Measurements from ENCODE around the gene LEP.
"Not testable (repeated sequence)": the region's sequence is repeated elsewhere in the genome, so short reads cannot be mapped to it uniquely, and the experiment has no call there.

The LEP gene

DNA sequence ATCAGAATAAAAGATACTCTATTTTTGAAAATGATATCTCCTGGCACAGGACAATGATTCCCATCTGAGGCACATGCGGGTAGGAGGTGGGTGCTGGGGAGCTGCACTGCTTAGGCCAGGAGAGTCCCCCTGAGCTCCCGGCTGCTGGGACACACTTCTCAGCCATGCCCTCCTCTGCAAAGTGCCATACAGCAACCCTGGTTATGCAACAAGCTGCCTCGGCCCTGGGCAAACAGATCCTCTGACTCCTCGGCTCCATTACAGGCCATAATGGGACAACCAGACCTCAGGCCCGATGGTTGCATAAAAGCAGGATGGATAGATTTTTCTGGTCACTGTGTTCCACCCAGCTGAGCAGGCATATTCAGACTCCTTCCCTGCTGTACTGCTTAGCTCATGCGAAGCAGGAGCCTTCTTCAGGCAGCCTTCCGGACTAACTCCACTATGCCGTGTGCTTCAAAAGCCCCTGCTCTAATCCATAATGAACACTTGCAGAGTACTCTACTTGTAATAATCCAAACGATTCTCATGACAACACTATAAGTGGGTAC lies 6.5 kb upstream of the LEP start:
- no peak overlapping the region for H3K4me2 ChIP-seq (ENCODE audit: insufficient read depth, low read length, poor library complexity, severe bottlenecking)
- H2BK120ac ChIP-seq (ENCODE audit: low read depth, low read length), result no peak overlapping the region
- peaks cover 0 to 7% of the 10 kb centered on the region in 2 donors for H3K4me1 ChIP-seq (ENCODE audit: control insufficient read depth in 2 of 2, insufficient read depth in 1 of 2, low read depth in 1 of 2, low read length in 2 of 2)
- H2BK15ac ChIP-seq (ENCODE audit: low read length), result no peak overlapping the region
- no CpG with 5 or more reads among the region's 9 CpGs for WGBS, 2 donors (ENCODE audit: extremely low coverage in 2 of 2, insufficient read length in 2 of 2, insufficient replicate concordance in 1 of 2)
- peaks cover 0 to 33% (median 0%) of the 10 kb centered on the region in 3 experiments for H3K27me3 ChIP-seq (ENCODE audit: control insufficient read depth in 3 of 3, insufficient read depth in 3 of 3, low read depth in 1 of 3, low read length in 3 of 3)
- no peak overlapping the region for H3K4ac ChIP-seq (ENCODE audit: low read length)
- H2AFZ ChIP-seq (ENCODE audit: low read length), result no peak overlapping the region
- no peak overlapping the region for H4K91ac ChIP-seq (ENCODE audit: low read depth, low read length, poor library complexity)
- no peaks in the 10 kb centered on the region for H3K79me1 ChIP-seq (ENCODE audit: low read depth, low read length)
- no peak overlapping the region for H3K27ac ChIP-seq (replicated peaks; ENCODE audit: low read length)
- H2BK12ac ChIP-seq (ENCODE audit: low read length), result no peak overlapping the region
- no peak overlapping the region for H3K9ac ChIP-seq (ENCODE audit: low read depth, low read length, poor library complexity)
- no peak overlapping the region for H3K14ac ChIP-seq (ENCODE audit: low read length)
- DNase-seq (ENCODE audit: low spot score), result no peak
- H2AK5ac ChIP-seq (ENCODE audit: low read depth, low read length), result no peak overlapping the region
- no peaks in the 10 kb centered on the region for H3K9me3 ChIP-seq (replicated peaks in 1 of 2; ENCODE audit: control insufficient read depth in 2 of 2, insufficient read depth in 1 of 2, low read depth in 1 of 2, low read length in 2 of 2)
- H3K18ac ChIP-seq (ENCODE audit: low read length), result no peak overlapping the region
- no peak overlapping the region for H2BK5ac ChIP-seq (ENCODE audit: low read length)
- H4K8ac ChIP-seq (ENCODE audit: low read depth, low read length), result no peak overlapping the region
- no peak overlapping the region for H3K23ac ChIP-seq (ENCODE audit: low read depth, low read length, poor library complexity)
- no peaks in the 10 kb centered on the region for H3K36me3 ChIP-seq (replicated peaks in 1 of 2; ENCODE audit: control insufficient read depth in 2 of 2, insufficient read depth in 2 of 2, low read length in 2 of 2)
- H3K4me3 ChIP-seq (ENCODE audit: low read length in 2 of 2), result no peak overlapping the region

DNA sequence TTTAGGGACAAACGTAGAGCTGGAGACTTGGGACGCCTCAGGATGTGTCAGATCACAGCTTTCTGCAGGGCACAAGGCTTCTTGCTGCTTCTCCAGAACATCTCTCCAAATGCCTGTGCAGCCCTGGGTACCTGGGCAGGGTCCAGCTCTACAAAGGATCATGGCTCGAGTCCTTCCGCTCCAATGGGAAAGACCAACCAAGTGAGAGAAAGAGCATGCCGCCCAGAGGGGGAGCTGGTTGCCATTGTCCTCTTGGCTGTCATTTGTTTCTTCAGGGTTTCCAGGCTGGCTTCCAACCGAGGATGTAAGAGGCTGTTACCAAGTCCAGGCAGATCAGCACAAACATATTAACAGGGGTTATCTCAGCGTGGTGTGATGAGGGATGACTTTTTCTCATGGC lies 5.6 kb upstream of the LEP start:
- Histone ChIP-seq H3K4me1 (ENCODE audit: control insufficient read depth in 2 of 2, insufficient read depth in 1 of 2, low read depth in 1 of 2, low read length in 2 of 2) (peaks cover 0 to 6% of the 10 kb centered on the region in 2 donors), H4K91ac (ENCODE audit: low read depth, low read length, poor library complexity) (no peak overlapping the region), H3K9ac (ENCODE audit: low read depth, low read length, poor library complexity) (no peak overlapping the region), H4K8ac (ENCODE audit: low read depth, low read length) (no peak overlapping the region), H3K79me1 (ENCODE audit: low read depth, low read length) (no peaks in the 10 kb centered on the region), H2AK5ac (ENCODE audit: low read depth, low read length) (no peak overlapping the region), H2BK120ac (ENCODE audit: low read depth, low read length) (no peak overlapping the region), H3K4me2 (ENCODE audit: insufficient read depth, low read length, poor library complexity, severe bottlenecking) (no peak overlapping the region), H2AFZ (ENCODE audit: low read length) (no peak overlapping the region), H2BK5ac (ENCODE audit: low read length) (no peak overlapping the region), H3K27me3 (ENCODE audit: control insufficient read depth in 3 of 3, insufficient read depth in 3 of 3, low read depth in 1 of 3, low read length in 3 of 3) (peaks cover 0 to 26% (median 0%) of the 10 kb centered on the region in 3 experiments), H3K27ac (replicated peaks; ENCODE audit: low read length) (no peak overlapping the region), H3K9me3 (replicated peaks in 1 of 2; ENCODE audit: control insufficient read depth in 2 of 2, insufficient read depth in 1 of 2, low read depth in 1 of 2, low read length in 2 of 2) (peaks cover 2 to 3% of the 10 kb centered on the region in 2 donors), H3K14ac (ENCODE audit: low read length) (no peak overlapping the region), H2BK15ac (ENCODE audit: low read length) (no peak overlapping the region), H3K4me3 (ENCODE audit: low read length in 2 of 2) (no peak overlapping the region), H3K23ac (ENCODE audit: low read depth, low read length, poor library complexity) (no peak overlapping the region), H3K18ac (ENCODE audit: low read length) (no peak overlapping the region), H2BK12ac (ENCODE audit: low read length) (no peak overlapping the region), H3K36me3 (replicated peaks in 1 of 2; ENCODE audit: control insufficient read depth in 2 of 2, insufficient read depth in 2 of 2, low read length in 2 of 2) (no peaks in the 10 kb centered on the region), H3K4ac (ENCODE audit: low read length) (no peak overlapping the region)
- no peak for DNase-seq (ENCODE audit: low spot score)
- no CpG with 5 or more reads among the region's 7 CpGs for WGBS, 2 donors (ENCODE audit: extremely low coverage in 2 of 2, insufficient read length in 2 of 2, insufficient replicate concordance in 1 of 2)

DNA sequence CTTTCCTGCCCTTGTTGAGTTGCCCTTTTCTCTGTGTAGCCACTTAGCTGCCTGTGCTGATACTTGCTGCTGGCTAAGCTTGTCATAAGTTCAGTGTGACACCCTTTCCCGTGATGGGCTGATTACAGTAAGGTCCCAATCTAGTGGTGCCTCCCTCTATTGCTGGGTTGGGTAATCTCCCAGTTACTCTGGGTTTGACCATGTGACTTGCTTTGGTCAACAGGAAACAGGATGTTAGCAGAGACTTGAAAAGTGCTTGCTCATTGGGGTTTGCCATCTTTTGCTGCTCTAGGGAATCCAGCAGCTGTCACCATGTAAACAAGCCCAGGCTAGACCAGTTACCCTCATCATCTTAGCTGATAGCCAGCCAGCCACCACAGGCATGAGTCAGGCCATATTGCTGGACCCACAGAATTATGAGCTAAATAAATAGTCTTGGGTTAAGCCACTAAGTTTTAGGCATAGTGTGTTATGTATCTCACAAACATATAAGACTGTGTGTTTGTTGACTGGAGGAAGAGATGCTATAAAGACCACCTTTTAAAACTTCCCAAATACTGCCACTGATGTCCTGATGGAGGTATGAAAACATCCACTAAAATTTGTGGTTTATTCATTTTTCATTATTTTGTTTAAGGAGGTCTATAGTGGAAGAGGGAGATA lies 4.0 kb upstream of the LEP start:
- WGBS, 2 donors (ENCODE audit: extremely low coverage in 2 of 2, insufficient read length in 2 of 2, insufficient replicate concordance in 1 of 2), result no CpG with 5 or more reads among the region's 1 CpG
- Histone ChIP-seq H3K18ac (ENCODE audit: low read length) (no peak overlapping the region), H3K27ac (replicated peaks; ENCODE audit: low read length) (no peak overlapping the region)

DNA sequence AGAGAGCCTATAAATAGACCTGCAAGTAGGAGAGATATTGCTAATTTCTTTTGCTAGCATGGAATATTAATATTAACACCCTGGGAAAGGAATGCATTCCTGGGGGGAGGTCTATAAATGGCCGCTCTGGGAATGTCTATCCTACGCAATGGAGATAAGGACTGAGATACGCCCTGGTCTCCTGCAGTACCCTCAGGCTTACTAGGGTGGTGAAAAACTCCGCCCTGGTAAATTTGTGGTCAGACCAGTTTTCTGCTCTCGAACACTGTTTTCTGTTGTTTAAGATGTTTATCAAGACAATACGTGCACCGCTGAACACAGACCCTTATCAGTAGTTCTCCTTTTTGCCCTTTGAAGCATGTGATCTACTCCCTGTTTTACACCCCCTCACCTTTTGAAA lies 1.9 kb upstream of the LEP start:
- H4K91ac ChIP-seq (ENCODE audit: low read depth, low read length, poor library complexity); H3K4me1 ChIP-seq (ENCODE audit: control insufficient read depth in 2 of 2, insufficient read depth in 1 of 2, low read depth in 1 of 2, low read length in 2 of 2): not testable (repeated sequence)

More for the DNA sequence above, 4.0 kb upstream of the LEP start:
- H4K91ac ChIP-seq (ENCODE audit: low read depth, low read length, poor library complexity), result no peak overlapping the region
- H3K23ac ChIP-seq (ENCODE audit: low read depth, low read length, poor library complexity), result no peak overlapping the region
- H3K4me1 ChIP-seq (ENCODE audit: control insufficient read depth in 2 of 2, insufficient read depth in 1 of 2, low read depth in 1 of 2, low read length in 2 of 2), result peaks cover 0 to 6% of the 10 kb centered on the region in 2 donors
- no peaks in the 10 kb centered on the region for H3K79me1 ChIP-seq (ENCODE audit: low read depth, low read length)
- peaks cover 2 to 3% of the 10 kb centered on the region in 2 donors for H3K9me3 ChIP-seq (replicated peaks in 1 of 2; ENCODE audit: control insufficient read depth in 2 of 2, insufficient read depth in 1 of 2, low read depth in 1 of 2, low read length in 2 of 2)
- no peak overlapping the region for H3K4me2 ChIP-seq (ENCODE audit: insufficient read depth, low read length, poor library complexity, severe bottlenecking)
- no peak overlapping the region for H4K8ac ChIP-seq (ENCODE audit: low read depth, low read length)
- peak overlapping the region; percentile 46 for H2AFZ ChIP-seq (ENCODE audit: low read length)
- H3K36me3 ChIP-seq (replicated peaks in 1 of 2; ENCODE audit: control insufficient read depth in 2 of 2, insufficient read depth in 2 of 2, low read length in 2 of 2), result no peaks in the 10 kb centered on the region
- H2BK120ac ChIP-seq (ENCODE audit: low read depth, low read length), result no peak overlapping the region
- no peak overlapping the region for H2AK5ac ChIP-seq (ENCODE audit: low read depth, low read length)
- H3K4ac ChIP-seq (ENCODE audit: low read length), result no peak overlapping the region
- H3K4me3 ChIP-seq (ENCODE audit: low read length in 2 of 2), result no peak overlapping the region
- H2BK15ac ChIP-seq (ENCODE audit: low read length), result no peak overlapping the region
- H3K27me3 ChIP-seq (ENCODE audit: control insufficient read depth in 3 of 3, insufficient read depth in 3 of 3, low read depth in 1 of 3, low read length in 3 of 3), result peaks cover 0 to 25% (median 0%) of the 10 kb centered on the region in 3 experiments
- no peak overlapping the region for H3K9ac ChIP-seq (ENCODE audit: low read depth, low read length, poor library complexity)
- no peak for DNase-seq (ENCODE audit: low spot score)
- H2BK5ac ChIP-seq (ENCODE audit: low read length), result no peak overlapping the region
- no peak overlapping the region for H3K14ac ChIP-seq (ENCODE audit: low read length)
- no peak overlapping the region for H2BK12ac ChIP-seq (ENCODE audit: low read length)

More for the DNA sequence above, 1.9 kb upstream of the LEP start:
- H3K23ac ChIP-seq (ENCODE audit: low read depth, low read length, poor library complexity); H3K27ac ChIP-seq (replicated peaks; ENCODE audit: low read length); DNase-seq (ENCODE audit: low spot score); H2BK5ac ChIP-seq (ENCODE audit: low read length); H2AK5ac ChIP-seq (ENCODE audit: low read depth, low read length); H3K79me1 ChIP-seq (ENCODE audit: low read depth, low read length); H2AFZ ChIP-seq (ENCODE audit: low read length); H3K18ac ChIP-seq (ENCODE audit: low read length); H3K14ac ChIP-seq (ENCODE audit: low read length); H3K36me3 ChIP-seq (replicated peaks in 1 of 2; ENCODE audit: control insufficient read depth in 2 of 2, insufficient read depth in 2 of 2, low read length in 2 of 2); H3K4ac ChIP-seq (ENCODE audit: low read length); H4K8ac ChIP-seq (ENCODE audit: low read depth, low read length); H2BK12ac ChIP-seq (ENCODE audit: low read length); H3K9me3 ChIP-seq (replicated peaks in 1 of 2; ENCODE audit: control insufficient read depth in 2 of 2, insufficient read depth in 1 of 2, low read depth in 1 of 2, low read length in 2 of 2); H3K9ac ChIP-seq (ENCODE audit: low read depth, low read length, poor library complexity); H3K4me3 ChIP-seq (ENCODE audit: low read length in 2 of 2); H2BK120ac ChIP-seq (ENCODE audit: low read depth, low read length); H3K4me2 ChIP-seq (ENCODE audit: insufficient read depth, low read length, poor library complexity, severe bottlenecking); H2BK15ac ChIP-seq (ENCODE audit: low read length): not testable (repeated sequence)
- WGBS, 2 donors (ENCODE audit: extremely low coverage in 2 of 2, insufficient read length in 2 of 2, insufficient replicate concordance in 1 of 2), result no CpG with 5 or more reads among the region's 7 CpGs
- H3K27me3 ChIP-seq (ENCODE audit: control insufficient read depth in 3 of 3, insufficient read depth in 3 of 3, low read depth in 1 of 3, low read length in 3 of 3), result peaks cover 0 to 20% (median 0%) of the 10 kb centered on the region in 3 experiments

All from neuronal stem cell (in vitro differentiated cells).